Measurements from ENCODE around the gene LYRM1.
"Not testable (repeated sequence)": the region's sequence is repeated elsewhere in the genome, so short reads cannot be mapped to it uniquely, and the experiment has no call there.

LYRM1 gene, protein sequence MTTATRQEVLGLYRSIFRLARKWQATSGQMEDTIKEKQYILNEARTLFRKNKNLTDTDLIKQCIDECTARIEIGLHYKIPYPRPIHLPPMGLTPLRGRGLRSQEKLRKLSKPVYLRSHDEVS

DNA sequence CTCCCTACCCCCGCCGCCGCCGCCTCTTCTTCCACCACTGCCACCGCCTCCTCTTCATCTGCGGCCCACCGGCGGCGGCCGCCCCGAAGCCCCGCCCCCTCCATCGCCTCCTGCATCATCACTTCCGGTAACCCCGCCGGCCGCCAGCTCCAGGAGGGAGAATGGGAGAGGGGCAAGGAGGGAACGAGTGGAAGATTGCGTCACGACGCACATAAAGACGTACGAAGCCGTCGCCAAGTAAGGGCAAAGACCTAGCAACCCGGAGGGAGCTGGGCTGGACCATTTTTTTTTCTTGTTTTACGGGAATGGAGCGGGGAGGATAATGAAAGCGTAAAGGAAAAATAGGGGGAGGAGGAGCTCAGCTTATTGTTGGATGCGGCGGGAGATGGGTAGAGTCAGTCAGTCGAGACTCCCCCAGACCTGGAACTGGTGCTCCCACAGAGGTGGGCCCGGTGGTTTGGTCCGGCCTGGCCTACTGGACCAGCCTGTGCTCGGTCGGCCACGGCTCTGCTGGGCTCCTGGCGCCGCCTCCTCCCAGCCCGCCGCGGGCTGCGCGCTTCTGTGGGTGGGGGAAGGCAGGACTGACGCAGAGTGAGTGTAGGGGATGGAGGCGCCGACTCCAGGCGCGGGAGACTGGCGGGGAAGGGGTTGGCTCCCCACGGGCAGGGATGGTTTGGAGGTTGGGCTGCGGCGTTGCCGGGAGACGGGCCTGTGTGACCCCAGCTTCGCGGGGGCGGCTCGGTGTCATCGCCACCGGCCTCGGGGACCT, at the start of gene LYRM1, which contains the start of gene DCUN1D3:
Gene LYRM1, plus strand, starts transcription at position 473 of the 769 bp plus-strand sequence. CDS start 14,785 bp downstream, outside the sequence.
Gene DCUN1D3, minus strand, starts transcription at position 60 of the 769 bp plus-strand sequence. CDS start 37,820 bp downstream, outside the sequence.
- H3K9me3 Mint-ChIP-seq, result no peaks in the 10 kb centered on the region
- peaks cover 61% of the 10 kb centered on the region for H3K4me1 Mint-ChIP-seq (ENCODE audit: low read depth)
- peak within 1 kb of the TSS; percentile 98 for H3K27ac Mint-ChIP-seq
- H3K4me3 Mint-ChIP-seq, result peak within 1 kb of the TSS; percentile 94
- H3K36me3 Mint-ChIP-seq (ENCODE audit: low read depth), result peaks cover 28% of the 10 kb centered on the region
- H3K27me3 Mint-ChIP-seq (ENCODE audit: low read depth), result no peaks in the 10 kb centered on the region

GRCh38 chr16:20850981-20851380, 49.6 kb upstream of the LYRM1 start:
- Mint-ChIP-seq H3K9me3 (no peaks in the 10 kb centered on the region), H3K36me3 (ENCODE audit: low read depth) (peaks cover 14% of the 10 kb centered on the region), H3K27me3 (ENCODE audit: low read depth) (no peaks in the 10 kb centered on the region), H3K27ac (no peak overlapping the region), H3K4me1 (ENCODE audit: low read depth) (peaks cover 24% of the 10 kb centered on the region), H3K4me3 (no peak overlapping the region)

DNA sequence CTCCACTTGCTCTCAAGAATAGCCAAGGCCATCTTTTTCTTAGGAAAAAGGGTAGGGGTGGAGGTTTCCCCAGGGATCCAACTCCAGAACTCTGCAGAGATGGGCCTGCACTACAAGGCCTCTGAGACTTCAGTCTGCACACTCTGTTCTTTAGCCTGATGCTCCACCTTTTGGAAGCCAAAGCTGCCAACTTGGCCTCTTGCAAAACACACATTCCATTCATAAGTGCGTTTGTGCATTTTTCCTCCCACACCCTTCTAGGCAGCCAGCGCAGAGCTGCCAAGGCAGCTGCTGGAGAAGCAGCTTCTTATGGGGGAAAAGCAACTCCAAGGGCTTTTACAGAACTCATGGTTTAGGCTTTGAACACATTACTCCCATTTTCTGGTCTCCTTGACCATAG, 49.0 kb upstream of the LYRM1 start:
- Mint-ChIP-seq H3K9me3 (no peaks in the 10 kb centered on the region), H3K27ac (no peak overlapping the region), H3K27me3 (ENCODE audit: low read depth) (no peaks in the 10 kb centered on the region), H3K4me1 (ENCODE audit: low read depth) (peaks cover 29% of the 10 kb centered on the region), H3K4me3 (no peak overlapping the region), H3K36me3 (ENCODE audit: low read depth) (peaks cover 12% of the 10 kb centered on the region)

GRCh38 chr16:20853143-20853542, 47.4 kb upstream of the LYRM1 start:
- H3K27ac Mint-ChIP-seq, result no peak overlapping the region
- peaks cover 27% of the 10 kb centered on the region for H3K4me1 Mint-ChIP-seq (ENCODE audit: low read depth)
- peaks cover 16% of the 10 kb centered on the region for H3K36me3 Mint-ChIP-seq (ENCODE audit: low read depth)
- H3K9me3 Mint-ChIP-seq, result no peaks in the 10 kb centered on the region
- H3K4me3 Mint-ChIP-seq, result no peak overlapping the region
- H3K27me3 Mint-ChIP-seq (ENCODE audit: low read depth), result no peaks in the 10 kb centered on the region

DNA sequence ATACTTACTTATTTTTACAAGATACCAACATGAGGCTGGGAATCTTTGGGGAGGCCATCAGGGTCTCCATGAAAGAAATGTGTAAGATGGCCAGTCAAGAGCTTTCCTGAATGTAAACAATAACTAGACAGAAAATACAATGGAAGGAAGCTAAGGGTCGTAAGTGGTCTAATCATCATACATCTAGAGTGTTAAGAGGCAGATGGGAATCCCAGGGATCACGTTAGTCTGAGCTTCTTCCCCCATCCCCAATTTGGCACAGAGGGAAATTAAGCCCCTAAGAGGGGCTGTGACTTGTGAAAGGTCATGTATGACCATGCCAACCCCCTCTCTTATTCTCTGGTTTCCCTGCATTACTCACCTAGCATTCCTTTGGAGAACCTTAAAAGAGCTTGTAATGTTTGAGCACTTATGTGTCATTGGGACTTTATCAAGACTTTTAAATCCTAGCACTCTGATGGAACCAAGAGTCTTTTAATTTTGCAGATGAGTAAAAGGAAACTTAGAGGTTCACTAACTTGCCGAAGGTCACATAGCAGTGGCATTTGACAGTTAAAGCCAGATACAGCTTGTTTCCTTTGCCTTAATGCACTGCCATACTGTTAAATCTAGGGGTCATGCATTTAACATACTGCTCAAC, 46.5 kb upstream of the LYRM1 start:
- Mint-ChIP-seq H3K9me3 (no peaks in the 10 kb centered on the region), H3K36me3 (ENCODE audit: low read depth) (peaks cover 18% of the 10 kb centered on the region), H3K27me3 (ENCODE audit: low read depth) (no peaks in the 10 kb centered on the region), H3K4me1 (ENCODE audit: low read depth) (peaks cover 27% of the 10 kb centered on the region), H3K27ac (no peak overlapping the region), H3K4me3 (no peak overlapping the region)

- Mint-ChIP-seq H3K27ac (no peak overlapping the region), H3K9me3 (no peaks in the 10 kb centered on the region), H3K4me1 (ENCODE audit: low read depth) (peaks cover 24% of the 10 kb centered on the region), H3K4me3 (no peak overlapping the region), H3K27me3 (ENCODE audit: low read depth) (no peaks in the 10 kb centered on the region), H3K36me3 (ENCODE audit: low read depth) (peaks cover 24% of the 10 kb centered on the region)
These were observed 45.6 kb upstream of the LYRM1 start for GRCh38 chr16:20854963-20855362.

GRCh38 chr16:20857281-20857680, 43.3 kb upstream of the LYRM1 start:
- H3K36me3 Mint-ChIP-seq (ENCODE audit: low read depth), result peaks cover 33% of the 10 kb centered on the region
- H3K27me3 Mint-ChIP-seq (ENCODE audit: low read depth), result no peaks in the 10 kb centered on the region
- no peak overlapping the region for H3K27ac Mint-ChIP-seq
- peaks cover 15% of the 10 kb centered on the region for H3K4me1 Mint-ChIP-seq (ENCODE audit: low read depth)
- H3K9me3 Mint-ChIP-seq, result no peaks in the 10 kb centered on the region
- H3K4me3 Mint-ChIP-seq, result no peak overlapping the region

- H3K36me3 Mint-ChIP-seq (ENCODE audit: low read depth), result peaks cover 42% of the 10 kb centered on the region
- H3K4me1 Mint-ChIP-seq (ENCODE audit: low read depth), result peaks cover 15% of the 10 kb centered on the region
- H3K27me3 Mint-ChIP-seq (ENCODE audit: low read depth), result no peaks in the 10 kb centered on the region
- H3K4me3 Mint-ChIP-seq, result no peak overlapping the region
- H3K9me3 Mint-ChIP-seq, result no peaks in the 10 kb centered on the region
- no peak overlapping the region for H3K27ac Mint-ChIP-seq
These were observed 41.3 kb upstream of the LYRM1 start for GRCh38 chr16:20859229-20859628.

GRCh38 chr16:20859699-20860098, 40.9 kb upstream of the LYRM1 start:
- Mint-ChIP-seq H3K9me3 (no peaks in the 10 kb centered on the region), H3K4me3 (no peak overlapping the region), H3K36me3 (ENCODE audit: low read depth) (peaks cover 45% of the 10 kb centered on the region), H3K27me3 (ENCODE audit: low read depth) (no peaks in the 10 kb centered on the region), H3K4me1 (ENCODE audit: low read depth) (peaks cover 17% of the 10 kb centered on the region), H3K27ac (no peak overlapping the region)

- no peak overlapping the region for H3K27ac Mint-ChIP-seq
- peaks cover 17% of the 10 kb centered on the region for H3K4me1 Mint-ChIP-seq (ENCODE audit: low read depth)
- no peak overlapping the region for H3K4me3 Mint-ChIP-seq
- peaks cover 43% of the 10 kb centered on the region for H3K36me3 Mint-ChIP-seq (ENCODE audit: low read depth)
- H3K27me3 Mint-ChIP-seq (ENCODE audit: low read depth), result no peaks in the 10 kb centered on the region
- H3K9me3 Mint-ChIP-seq, result no peaks in the 10 kb centered on the region
These were observed 40.2 kb upstream of the LYRM1 start for GRCh38 chr16:20860361-20860760.

GRCh38 chr16:20860995-20861394, 39.6 kb upstream of the LYRM1 start:
- H3K9me3 Mint-ChIP-seq; H3K27ac Mint-ChIP-seq; H3K27me3 Mint-ChIP-seq (ENCODE audit: low read depth); H3K4me3 Mint-ChIP-seq: not testable (repeated sequence)
- peaks cover 23% of the 10 kb centered on the region for H3K4me1 Mint-ChIP-seq (ENCODE audit: low read depth)
- peaks cover 42% of the 10 kb centered on the region for H3K36me3 Mint-ChIP-seq (ENCODE audit: low read depth)

DNA sequence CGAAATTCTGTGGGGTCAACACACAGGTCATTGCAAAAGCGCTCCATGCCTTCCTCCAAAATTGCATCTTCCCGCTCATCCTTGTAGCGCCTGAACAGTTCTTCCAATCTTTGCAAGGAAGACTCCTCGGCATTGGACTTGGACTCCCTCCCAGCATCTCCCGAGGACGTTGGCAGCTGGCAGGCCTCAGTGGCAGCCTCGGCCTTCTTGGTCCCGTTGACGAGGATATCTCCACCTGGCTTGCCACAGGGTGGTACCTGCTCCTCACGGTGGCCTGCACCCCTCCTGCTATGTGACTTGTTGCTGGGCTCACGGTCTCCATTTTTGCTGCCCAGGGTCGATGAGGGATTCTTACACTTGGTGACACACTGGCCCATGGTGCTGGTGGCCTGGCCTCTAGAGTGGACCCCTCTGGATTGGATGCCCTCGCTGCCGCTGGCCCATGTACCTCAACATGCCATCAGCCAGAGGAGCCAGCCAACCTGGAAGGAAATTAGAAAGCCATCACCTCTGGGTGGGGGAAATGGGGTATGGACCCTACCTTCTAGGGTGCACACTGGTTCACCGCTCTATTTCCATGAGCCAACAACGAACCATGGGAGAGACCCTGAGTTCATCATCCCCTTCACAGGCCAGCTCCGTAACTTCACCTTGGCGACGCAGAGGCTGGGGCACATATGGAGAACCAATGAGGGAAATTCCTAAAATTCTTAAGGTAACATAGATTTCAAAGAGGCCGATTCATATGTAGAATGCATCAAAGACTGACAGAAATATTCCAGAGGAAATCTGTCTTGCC, 38.2 kb upstream of the LYRM1 start:
- peaks cover 23% of the 10 kb centered on the region for H3K4me1 Mint-ChIP-seq (ENCODE audit: low read depth)
- H3K9me3 Mint-ChIP-seq, result no peaks in the 10 kb centered on the region
- H3K27me3 Mint-ChIP-seq (ENCODE audit: low read depth), result no peaks in the 10 kb centered on the region
- H3K4me3 Mint-ChIP-seq, result no peak overlapping the region
- H3K27ac Mint-ChIP-seq, result no peak overlapping the region
- peaks cover 48% of the 10 kb centered on the region for H3K36me3 Mint-ChIP-seq (ENCODE audit: low read depth)

GRCh38 chr16:20864376-20864775, 36.2 kb upstream of the LYRM1 start:
- not testable (repeated sequence) for H3K27ac Mint-ChIP-seq; H3K27me3 Mint-ChIP-seq (ENCODE audit: low read depth); H3K9me3 Mint-ChIP-seq; H3K4me3 Mint-ChIP-seq
- H3K4me1 Mint-ChIP-seq (ENCODE audit: low read depth), result peaks cover 34% of the 10 kb centered on the region
- H3K36me3 Mint-ChIP-seq (ENCODE audit: low read depth), result peaks cover 47% of the 10 kb centered on the region

DNA sequence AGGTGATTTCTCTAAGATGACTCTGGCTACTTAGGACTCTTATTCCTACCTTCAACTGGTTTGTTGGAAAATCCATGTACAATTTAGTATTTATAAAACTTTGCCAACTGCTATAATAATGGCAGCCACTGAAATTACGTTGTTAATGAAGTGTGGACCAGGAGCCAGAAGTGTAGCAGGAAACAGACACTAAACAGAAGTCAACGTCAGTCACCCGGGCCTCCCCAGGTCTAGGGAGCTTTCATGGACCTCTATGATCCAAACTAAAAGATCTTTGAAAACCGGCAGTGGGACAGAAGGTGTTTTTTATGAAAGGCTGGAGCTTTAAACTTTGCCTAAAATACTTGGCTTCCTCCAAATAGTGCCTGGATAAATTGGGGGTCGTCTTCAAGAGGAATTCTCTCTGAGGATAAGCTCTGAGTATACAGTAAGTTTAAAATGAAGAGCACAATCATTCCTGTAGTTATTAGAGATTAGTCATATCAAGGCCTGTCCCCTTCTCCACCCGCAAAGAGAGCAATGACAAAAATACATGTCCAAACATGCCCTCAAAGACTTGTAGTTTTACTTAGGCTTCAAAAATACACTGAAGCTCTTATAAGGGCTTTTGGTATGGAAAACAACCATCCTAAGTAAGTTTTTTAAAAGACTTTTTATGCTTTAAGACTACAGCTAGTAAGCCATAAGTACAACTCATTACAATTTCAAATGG, 35.0 kb upstream of the LYRM1 start:
- Mint-ChIP-seq H3K4me3 (no peak overlapping the region), H3K4me1 (ENCODE audit: low read depth) (peaks cover 40% of the 10 kb centered on the region), H3K27me3 (ENCODE audit: low read depth) (no peaks in the 10 kb centered on the region), H3K9me3 (no peaks in the 10 kb centered on the region), H3K27ac (peak overlapping the region; percentile 75), H3K36me3 (ENCODE audit: low read depth) (peaks cover 39% of the 10 kb centered on the region)

Data from T-helper 1 cell treated with Interleukin-12 subunit alpha and Interleukin-12 subunit beta and Interleukin-4 antibody, amounts not matched to agents 30 μg/mL and 1 μg/mL, for 36 hours (primary cell).